ENCODE measurements around the gene HOXD8. TPM values are rescaled to one million over a fixed set of nuclear protein-coding genes. Genes with fewer than 3 reads are reported as not detected.

The HOXD8 gene
- total RNA-seq, 4 donors from 2014 or later, result 1.4 to 6.0 (median 2.6) TPM

DNA sequence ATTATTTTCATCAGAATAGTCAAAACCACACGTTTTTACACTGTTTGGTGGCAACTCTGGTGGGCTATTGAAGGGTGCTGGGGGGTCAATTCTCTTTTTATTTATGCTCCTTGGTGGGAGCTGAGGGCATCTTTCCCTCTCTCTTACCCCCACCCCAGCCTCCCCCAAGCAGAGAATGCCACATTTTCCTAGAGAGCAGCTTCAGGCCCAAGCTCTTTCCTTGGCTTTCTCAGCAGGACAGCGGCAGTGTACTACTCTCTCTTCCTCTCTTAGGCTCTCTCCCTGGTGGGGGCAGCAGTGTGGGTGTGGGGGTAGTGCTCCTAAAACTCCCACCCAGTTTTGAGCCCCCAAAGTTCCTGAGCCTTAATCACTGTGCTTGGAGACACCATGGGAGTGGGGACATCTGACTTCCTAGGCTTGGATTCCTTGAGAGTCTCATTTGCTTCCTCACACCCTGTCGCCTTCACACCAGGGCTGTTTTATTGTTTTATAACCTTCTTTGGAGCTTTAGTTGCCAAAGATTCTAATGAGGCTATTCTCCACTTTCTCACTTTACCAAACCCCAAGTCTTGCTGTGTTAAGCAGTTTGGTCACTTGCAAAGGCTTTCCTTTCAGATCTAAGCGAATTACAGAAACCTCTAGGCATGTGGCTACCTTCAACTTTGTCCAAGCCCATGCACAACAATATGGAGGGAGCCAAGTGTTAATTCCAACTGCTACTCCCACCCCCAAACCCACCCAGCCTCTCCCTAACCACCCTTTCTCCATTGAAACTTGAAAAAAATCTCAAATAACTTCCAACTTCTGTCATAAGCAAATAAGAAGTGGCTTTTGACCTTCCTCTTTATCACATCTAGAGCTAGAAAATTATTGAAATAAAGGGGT, 15.8 kb downstream of the HOXD8 start:
- TF ChIP-seq POLR2AphosphoS5 (IDR thresholded peaks at IDR 0.05) (no peak), POLR2A (IDR thresholded peaks at IDR 0.05) (no peak), EP300 (IDR thresholded peaks at IDR 0.05) (no peak)
- TF ChIP-seq, protein P1, sequence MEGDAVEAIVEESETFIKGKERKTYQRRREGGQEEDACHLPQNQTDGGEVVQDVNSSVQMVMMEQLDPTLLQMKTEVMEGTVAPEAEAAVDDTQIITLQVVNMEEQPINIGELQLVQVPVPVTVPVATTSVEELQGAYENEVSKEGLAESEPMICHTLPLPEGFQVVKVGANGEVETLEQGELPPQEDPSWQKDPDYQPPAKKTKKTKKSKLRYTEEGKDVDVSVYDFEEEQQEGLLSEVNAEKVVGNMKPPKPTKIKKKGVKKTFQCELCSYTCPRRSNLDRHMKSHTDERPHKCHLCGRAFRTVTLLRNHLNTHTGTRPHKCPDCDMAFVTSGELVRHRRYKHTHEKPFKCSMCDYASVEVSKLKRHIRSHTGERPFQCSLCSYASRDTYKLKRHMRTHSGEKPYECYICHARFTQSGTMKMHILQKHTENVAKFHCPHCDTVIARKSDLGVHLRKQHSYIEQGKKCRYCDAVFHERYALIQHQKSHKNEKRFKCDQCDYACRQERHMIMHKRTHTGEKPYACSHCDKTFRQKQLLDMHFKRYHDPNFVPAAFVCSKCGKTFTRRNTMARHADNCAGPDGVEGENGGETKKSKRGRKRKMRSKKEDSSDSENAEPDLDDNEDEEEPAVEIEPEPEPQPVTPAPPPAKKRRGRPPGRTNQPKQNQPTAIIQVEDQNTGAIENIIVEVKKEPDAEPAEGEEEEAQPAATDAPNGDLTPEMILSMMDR (IDR thresholded peaks at IDR 0.05), result no peak
- WGBS, result 76% methylated on average over 4 of the region's 4 CpGs
- Histone ChIP-seq H3K27ac (no peak overlapping the region), H3K4me3 (no peak overlapping the region), H3K9me3 (no peaks in the 10 kb centered on the region), H3K36me3 (no peaks in the 10 kb centered on the region), H3K27me3 (peaks cover 78% of the 10 kb centered on the region), H3K4me1 (peaks cover 8% of the 10 kb centered on the region)
- DNase-seq (ENCODE audit: low spot score in 2 of 2), result no peak

DNA sequence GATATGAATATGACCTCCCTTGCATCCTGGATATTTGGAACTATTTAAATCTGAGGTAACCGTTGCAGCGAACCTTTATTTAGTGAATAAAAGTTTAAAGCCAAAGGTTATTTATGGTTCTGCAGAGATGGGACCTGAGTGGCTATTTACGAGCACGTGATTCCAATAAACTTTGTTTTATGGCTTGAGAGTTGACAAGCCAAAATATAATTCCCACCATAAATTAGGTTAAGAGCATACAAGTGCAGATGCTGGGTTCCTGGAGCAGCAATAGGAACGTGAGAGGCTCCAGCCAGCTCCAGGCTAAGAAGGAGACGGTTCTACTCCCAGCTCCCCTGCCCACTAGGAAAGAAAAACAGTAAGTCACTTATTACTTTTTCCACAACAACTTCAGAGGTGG, 16.6 kb downstream of the HOXD8 start:
- TF ChIP-seq EP300 (IDR thresholded peaks at IDR 0.05) (no peak), POLR2A (IDR thresholded peaks at IDR 0.05) (no peak), POLR2AphosphoS5 (IDR thresholded peaks at IDR 0.05) (no peak)
- TF ChIP-seq, protein P1 (IDR thresholded peaks at IDR 0.05), result no peak
- H3K9me3 ChIP-seq, result no peaks in the 10 kb centered on the region
- H3K27me3 ChIP-seq, result peaks cover 78% of the 10 kb centered on the region
- no peak for DNase-seq (ENCODE audit: low spot score in 2 of 2)
- WGBS, result 41% methylated on average over 6 of the region's 6 CpGs
- H3K27ac ChIP-seq, result no peak overlapping the region
- H3K4me1 ChIP-seq, result peaks cover under 1% of the 10 kb centered on the region
- H3K4me3 ChIP-seq, result no peak overlapping the region
- no peaks in the 10 kb centered on the region for H3K36me3 ChIP-seq

DNA sequence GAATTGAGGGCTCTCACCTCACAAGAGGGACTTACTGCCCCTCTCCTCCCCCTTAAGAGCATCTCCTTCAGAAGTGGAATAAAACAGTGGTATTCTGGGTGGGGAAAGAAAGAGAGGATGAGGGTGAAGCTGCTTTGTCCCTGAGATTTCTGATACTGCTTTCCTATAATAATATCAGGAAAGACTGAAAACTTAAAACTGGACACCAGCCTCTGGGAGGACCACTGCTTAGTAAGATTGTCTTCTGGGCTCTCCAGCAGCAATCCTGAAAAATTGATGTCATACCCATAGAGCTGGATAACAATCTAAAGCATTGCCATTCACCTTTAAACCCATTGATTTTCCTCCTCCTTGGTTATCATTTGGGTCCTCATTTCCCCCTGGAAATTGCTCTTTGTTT, 17.1 kb downstream of the HOXD8 start:
- H3K4me3 ChIP-seq, result no peak overlapping the region
- peaks cover under 1% of the 10 kb centered on the region for H3K4me1 ChIP-seq
- no peaks in the 10 kb centered on the region for H3K9me3 ChIP-seq
- no peaks in the 10 kb centered on the region for H3K36me3 ChIP-seq
- H3K27me3 ChIP-seq, result peaks cover 83% of the 10 kb centered on the region
- no peak for DNase-seq (ENCODE audit: low spot score in 2 of 2)
- no peak overlapping the region for H3K27ac ChIP-seq
- no peak for TF ChIP-seq POLR2A (IDR thresholded peaks at IDR 0.05)

DNA sequence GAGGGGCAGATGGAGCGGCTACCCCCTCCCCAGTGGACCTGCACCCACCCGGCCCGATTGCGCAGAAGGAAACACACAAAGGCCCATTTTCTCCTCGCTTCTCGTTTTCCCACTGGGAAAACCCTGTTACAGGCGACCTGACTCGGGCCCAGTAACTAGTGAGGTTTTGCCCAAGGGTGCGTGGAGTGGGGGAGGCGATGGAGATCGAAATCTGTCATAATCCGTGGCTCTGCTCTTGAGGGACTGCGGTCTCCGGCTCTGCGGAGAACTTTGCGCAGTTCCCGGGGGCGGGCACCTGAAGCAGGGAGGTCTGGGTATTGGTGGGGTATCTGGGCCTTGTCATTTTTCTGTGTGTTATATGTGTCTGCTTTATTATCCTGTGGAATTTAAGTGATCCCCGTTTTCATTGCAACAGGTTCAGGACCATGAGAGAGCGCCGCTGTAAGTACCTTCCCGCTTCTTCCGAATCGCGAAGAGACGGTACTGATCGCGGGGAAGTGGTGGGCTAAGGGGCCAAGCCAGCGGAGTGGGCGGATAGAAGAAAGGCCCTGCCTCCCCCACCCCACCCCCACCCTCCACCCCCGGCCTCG, 17.8 kb downstream of the HOXD8 start:
- 75% methylated on average over 32 of the region's 32 CpGs for WGBS
- Histone ChIP-seq H3K27me3 (peaks cover 88% of the 10 kb centered on the region), H3K36me3 (no peaks in the 10 kb centered on the region), H3K9me3 (no peaks in the 10 kb centered on the region), H3K4me3 (no peak overlapping the region), H3K4me1 (peaks cover 7% of the 10 kb centered on the region), H3K27ac (no peak overlapping the region)
- peak in 1 of 2 donors; percentile 74 for DNase-seq (ENCODE audit: low spot score in 2 of 2)
- TF ChIP-seq, protein P1 (IDR thresholded peaks at IDR 0.05), result no peak
- no peak for TF ChIP-seq POLR2A (IDR thresholded peaks at IDR 0.05)
- TF ChIP-seq EP300 (IDR thresholded peaks at IDR 0.05), result no peak
- no peak for TF ChIP-seq POLR2AphosphoS5 (IDR thresholded peaks at IDR 0.05)

DNA sequence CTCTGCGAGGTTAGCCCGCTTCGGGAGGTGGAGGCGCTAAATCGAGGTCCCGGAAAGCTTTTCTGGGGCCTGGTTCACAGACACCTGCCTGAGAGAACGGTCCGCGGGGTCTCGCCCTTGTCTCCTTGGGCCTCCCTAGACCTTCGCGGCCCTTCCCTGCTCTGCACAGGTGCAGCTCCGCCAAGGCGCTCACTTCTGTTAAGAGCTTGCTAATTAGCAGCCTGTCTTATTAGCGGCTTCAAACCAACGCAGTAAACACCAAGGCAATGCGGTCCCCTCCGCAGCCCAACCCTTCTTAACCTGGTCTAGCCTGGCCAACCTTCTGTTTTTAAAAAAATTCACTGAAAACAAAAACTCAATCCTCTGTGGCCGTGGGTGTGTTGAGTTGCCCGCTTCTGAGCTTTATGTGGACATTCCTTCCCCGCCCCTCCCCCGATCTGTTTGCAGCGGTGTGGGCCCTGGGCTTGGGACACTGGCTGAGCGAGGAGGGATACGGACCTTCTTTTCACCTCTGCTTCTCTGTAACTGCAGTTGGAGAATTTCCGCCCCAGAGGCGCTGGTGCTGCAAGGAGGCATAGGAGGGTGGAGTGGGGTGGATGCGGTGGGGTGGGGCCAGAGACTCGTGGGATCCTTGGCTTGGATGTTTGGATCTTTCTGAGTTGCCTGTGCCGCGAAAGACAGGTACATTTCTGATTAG, 18.4 kb downstream of the HOXD8 start:
- H3K27me3 ChIP-seq, result peaks cover 88% of the 10 kb centered on the region

More for the DNA sequence above, 18.4 kb downstream of the HOXD8 start:
- Histone ChIP-seq H3K4me3 (no peak overlapping the region), H3K9me3 (no peaks in the 10 kb centered on the region), H3K27ac (no peak overlapping the region), H3K36me3 (peaks cover 2% of the 10 kb centered on the region), H3K4me1 (peaks cover 8% of the 10 kb centered on the region)
- DNase-seq (ENCODE audit: low spot score in 2 of 2), result peak; percentile 55 to 76
- TF ChIP-seq POLR2AphosphoS5 (IDR thresholded peaks at IDR 0.05), result no peak
- TF ChIP-seq, protein P1 (IDR thresholded peaks at IDR 0.05), result no peak
- no peak for TF ChIP-seq EP300 (IDR thresholded peaks at IDR 0.05)
- TF ChIP-seq POLR2A (IDR thresholded peaks at IDR 0.05), result no peak
- WGBS, result 55% methylated on average over 30 of the region's 31 CpGs

All from suprapubic skin (tissue), 4 donors.